Measurements from ENCODE around the gene SHANK2. TPM values are rescaled to one million over a fixed set of nuclear protein-coding genes. Genes with fewer than 3 reads are reported as not detected.

Gene SHANK2
- total and polyA plus RNA-seq, 11 donors = under 0.01 to 1.5 (median 0.31) TPM; not detected in 5

- Histone ChIP-seq H3K27ac (no peak overlapping the region), H3K4me3 (no peak overlapping the region), H3K9me3 (peaks cover 0 to 20% (median 3%) of the 10 kb centered on the region in 12 donors), H3K27me3 (peaks cover 0 to 23% (median 0%) of the 10 kb centered on the region in 9 donors), H3K4me1 (no peaks in the 10 kb centered on the region), H3K36me3 (no peaks in the 10 kb centered on the region)
- no peak for TF ChIP-seq POLR2A (IDR thresholded peaks at IDR 0.05)
- no peak for TF ChIP-seq CTCF (IDR thresholded peaks at IDR 0.05)
- WGBS, 4 donors = 48 to 59% (median 52%) methylated on average over 3 of the region's 3 CpGs
- ATAC-seq (no peak), DNase-seq (no peak)
- intact Hi-C loops (cut with DNase I) = loop anchor here in 1 of 10 donors (10.0 kb wide), 1 partner anchor 58 kb away; no protein-coding TSS in a partner anchor
Measured at GRCh38 chr11:71232364-71232763, 20.0 kb downstream of the SHANK2 start.

- Histone ChIP-seq H3K4me3 (no peak overlapping the region), H3K27ac (no peak overlapping the region), H3K27me3 (peaks cover 0 to 14% (median 0%) of the 10 kb centered on the region in 9 donors), H3K36me3 (no peaks in the 10 kb centered on the region), H3K4me1 (no peaks in the 10 kb centered on the region), H3K9me3 (peaks cover 0 to 43% (median 17%) of the 10 kb centered on the region in 12 donors)
- no peak for ATAC-seq
- intact Hi-C loops (cut with DNase I) = no loop called here
- DNase-seq = no peak
- 69 to 82% (median 74%) methylated on average over 1 of the region's 1 CpG for WGBS, 4 donors
- TF ChIP-seq CTCF (IDR thresholded peaks at IDR 0.05) (no peak), POLR2A (IDR thresholded peaks at IDR 0.05) (no peak)
Measured at GRCh38 chr11:71228961-71229360, 23.4 kb downstream of the SHANK2 start.

- Histone ChIP-seq H3K36me3 (no peaks in the 10 kb centered on the region), H3K27me3 (peaks cover 0 to 9% (median 0%) of the 10 kb centered on the region in 9 donors), H3K27ac (no peak overlapping the region), H3K4me1 (no peaks in the 10 kb centered on the region), H3K9me3 (peaks cover 0 to 43% (median 17%) of the 10 kb centered on the region in 12 donors), H3K4me3 (no peak overlapping the region)
- ATAC-seq (no peak), DNase-seq (no peak)
- whole genome bisulfite sequencing, 4 donors = 20 to 41% (median 25%) methylated on average over 1 of the region's 1 CpG
- TF ChIP-seq POLR2A (IDR thresholded peaks at IDR 0.05) (no peak), CTCF (IDR thresholded peaks at IDR 0.05) (no peak)
- intact Hi-C loops (cut with DNase I) = no loop called here
Measured at GRCh38 chr11:71227058-71227659, 25.2 kb downstream of the SHANK2 start.

- no peaks in the 10 kb centered on the region for H3K4me1 ChIP-seq
- intact Hi-C loops (cut with DNase I) = no loop called here
- H3K27me3 ChIP-seq = peaks cover 0 to 6% (median 0%) of the 10 kb centered on the region in 9 donors
- no peak overlapping the region for H3K27ac ChIP-seq
- TF ChIP-seq POLR2A (IDR thresholded peaks at IDR 0.05) = no peak
- no peak for TF ChIP-seq CTCF (IDR thresholded peaks at IDR 0.05)
- no peaks in the 10 kb centered on the region for H3K36me3 ChIP-seq
- peaks cover 0 to 39% (median 17%) of the 10 kb centered on the region in 12 donors for H3K9me3 ChIP-seq
- 86 to 90% (median 88%) methylated on average over 23 of the region's 23 CpGs for WGBS, 4 donors
- no peak overlapping the region for H3K4me3 ChIP-seq
- DNase-seq = no peak
- ATAC-seq = no peak
Measured at GRCh38 chr11:71223671-71224660, 28.4 kb downstream of the SHANK2 start.
